ENCODE measurements around the gene CARMIL1. TPM values are rescaled to one million over a fixed set of nuclear protein-coding genes. Genes with fewer than 3 reads are reported as not detected.

The CARMIL1 gene
- total RNA-seq, 1 donor from 2014 or later = 19.6 TPM

DNA sequence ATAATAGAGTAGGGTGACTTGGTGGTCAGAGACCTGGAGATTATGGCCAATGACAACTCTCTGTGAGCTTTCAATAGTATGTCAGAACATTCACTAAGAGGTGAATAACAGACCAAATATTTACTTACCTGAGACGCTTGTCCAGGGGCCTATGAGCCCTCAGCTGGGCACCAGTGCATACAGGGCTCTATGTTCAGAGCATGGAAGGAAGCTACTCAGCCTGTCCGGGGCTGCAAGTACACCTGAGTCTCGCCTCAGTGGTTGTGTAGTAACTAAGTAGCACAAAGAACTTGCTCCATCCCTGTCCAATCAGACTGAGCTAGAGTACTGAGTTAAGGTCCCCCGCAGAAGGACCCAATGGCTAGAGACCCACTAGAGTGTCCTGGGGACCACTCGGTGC is 361.3 kb downstream of the CARMIL1 start:
- Histone ChIP-seq H3K4me3 (no peak overlapping the region), H3K27me3 (no peaks in the 10 kb centered on the region), H3K4me1 (no peaks in the 10 kb centered on the region), H3K9me3 (no peaks in the 10 kb centered on the region), H3K36me3 (no peaks in the 10 kb centered on the region), H3K27ac (no peak overlapping the region)
- intact Hi-C loops (cut with DNase I) = no loop called here
- TF ChIP-seq POLR2A (IDR thresholded peaks at IDR 0.05) (no peak), POLR2AphosphoS5 (IDR thresholded peaks at IDR 0.05; ENCODE audit: insufficient read depth in 1 of 2, low read depth in 1 of 2) (no peak)
- TF ChIP-seq, protein P1, sequence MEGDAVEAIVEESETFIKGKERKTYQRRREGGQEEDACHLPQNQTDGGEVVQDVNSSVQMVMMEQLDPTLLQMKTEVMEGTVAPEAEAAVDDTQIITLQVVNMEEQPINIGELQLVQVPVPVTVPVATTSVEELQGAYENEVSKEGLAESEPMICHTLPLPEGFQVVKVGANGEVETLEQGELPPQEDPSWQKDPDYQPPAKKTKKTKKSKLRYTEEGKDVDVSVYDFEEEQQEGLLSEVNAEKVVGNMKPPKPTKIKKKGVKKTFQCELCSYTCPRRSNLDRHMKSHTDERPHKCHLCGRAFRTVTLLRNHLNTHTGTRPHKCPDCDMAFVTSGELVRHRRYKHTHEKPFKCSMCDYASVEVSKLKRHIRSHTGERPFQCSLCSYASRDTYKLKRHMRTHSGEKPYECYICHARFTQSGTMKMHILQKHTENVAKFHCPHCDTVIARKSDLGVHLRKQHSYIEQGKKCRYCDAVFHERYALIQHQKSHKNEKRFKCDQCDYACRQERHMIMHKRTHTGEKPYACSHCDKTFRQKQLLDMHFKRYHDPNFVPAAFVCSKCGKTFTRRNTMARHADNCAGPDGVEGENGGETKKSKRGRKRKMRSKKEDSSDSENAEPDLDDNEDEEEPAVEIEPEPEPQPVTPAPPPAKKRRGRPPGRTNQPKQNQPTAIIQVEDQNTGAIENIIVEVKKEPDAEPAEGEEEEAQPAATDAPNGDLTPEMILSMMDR (IDR thresholded peaks at IDR 0.05) = no peak
- no peak for DNase-seq (ENCODE audit: extremely low spot score in 2 of 2)

- no peak overlapping the region for H3K4me3 ChIP-seq
- no peaks in the 10 kb centered on the region for H3K9me3 ChIP-seq
- no peak overlapping the region for H3K27ac ChIP-seq
- H3K4me1 ChIP-seq = no peaks in the 10 kb centered on the region
- intact Hi-C loops (cut with DNase I) = no loop called here
- H3K27me3 ChIP-seq = no peaks in the 10 kb centered on the region
- no peaks in the 10 kb centered on the region for H3K36me3 ChIP-seq
- TF ChIP-seq POLR2AphosphoS5 (IDR thresholded peaks at IDR 0.05; ENCODE audit: insufficient read depth in 1 of 2, low read depth in 1 of 2) = no peak
- no peak for TF ChIP-seq POLR2A (IDR thresholded peaks at IDR 0.05)
- TF ChIP-seq, protein P1 (IDR thresholded peaks at IDR 0.05) = no peak
- DNase-seq (ENCODE audit: extremely low spot score in 2 of 2) = no peak
Measured at GRCh38 chr6:25640891-25641290, 361.7 kb downstream of the CARMIL1 start.

- no peak for TF ChIP-seq POLR2A (IDR thresholded peaks at IDR 0.05)
- no peak for TF ChIP-seq POLR2AphosphoS5 (IDR thresholded peaks at IDR 0.05; ENCODE audit: insufficient read depth in 1 of 2, low read depth in 1 of 2)
- TF ChIP-seq, protein P1 (IDR thresholded peaks at IDR 0.05) = no peak
- H3K27me3 ChIP-seq = no peaks in the 10 kb centered on the region
- H3K4me3 ChIP-seq = no peak overlapping the region
- H3K27ac ChIP-seq = no peak overlapping the region
- H3K4me1 ChIP-seq = no peaks in the 10 kb centered on the region
- DNase-seq (ENCODE audit: extremely low spot score in 2 of 2) = no peak
- intact Hi-C loops (cut with DNase I) = no loop called here
- H3K9me3 ChIP-seq = no peaks in the 10 kb centered on the region
- no peaks in the 10 kb centered on the region for H3K36me3 ChIP-seq
Measured at GRCh38 chr6:25641377-25641776, 362.2 kb downstream of the CARMIL1 start.

DNA sequence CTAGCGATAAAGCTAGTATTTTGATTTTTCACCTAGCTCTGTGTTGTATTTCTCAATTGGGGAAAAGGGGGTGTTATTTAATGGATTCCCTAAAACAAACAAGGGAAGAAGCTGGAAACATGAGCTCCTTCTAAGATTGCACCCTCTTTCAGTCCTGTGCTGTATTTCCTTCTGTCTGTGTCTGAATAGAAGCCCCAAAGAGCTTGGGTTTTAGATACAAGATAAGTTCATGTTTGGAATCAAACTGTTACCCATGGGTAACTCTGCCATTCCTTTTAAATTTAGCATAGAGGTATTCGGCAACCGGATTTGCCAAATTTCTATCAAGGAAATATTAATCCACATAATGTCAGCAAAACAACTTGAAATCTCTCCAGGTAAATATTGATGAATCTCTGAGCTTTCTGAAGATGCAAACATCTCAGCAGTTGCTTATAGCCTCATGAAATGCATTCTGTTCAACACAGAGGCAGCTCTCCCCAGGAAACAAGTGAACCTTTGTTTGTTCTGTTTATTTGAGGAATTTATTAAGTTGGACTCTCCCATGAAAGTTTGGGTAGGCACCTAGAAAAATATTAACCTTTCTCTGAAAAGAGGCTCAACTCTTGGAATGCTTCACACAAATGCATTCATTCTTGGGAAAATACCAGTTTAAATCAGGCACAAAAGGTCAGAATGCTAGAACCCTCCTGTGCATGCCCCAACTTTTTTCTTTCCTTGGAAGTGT is 362.9 kb downstream of the CARMIL1 start:
- no peak overlapping the region for H3K27ac ChIP-seq
- no peaks in the 10 kb centered on the region for H3K36me3 ChIP-seq
- H3K9me3 ChIP-seq = no peaks in the 10 kb centered on the region
- DNase-seq (ENCODE audit: extremely low spot score in 2 of 2) = no peak
- no peak for TF ChIP-seq POLR2A (IDR thresholded peaks at IDR 0.05)
- TF ChIP-seq POLR2AphosphoS5 (IDR thresholded peaks at IDR 0.05; ENCODE audit: insufficient read depth in 1 of 2, low read depth in 1 of 2) = no peak
- TF ChIP-seq, protein P1 (IDR thresholded peaks at IDR 0.05) = no peak
- intact Hi-C loops (cut with DNase I) = no loop called here
- H3K4me3 ChIP-seq = no peak overlapping the region
- no peaks in the 10 kb centered on the region for H3K4me1 ChIP-seq
- H3K27me3 ChIP-seq = no peaks in the 10 kb centered on the region

- TF ChIP-seq, protein P1 (IDR thresholded peaks at IDR 0.05) = no peak
- no peak for TF ChIP-seq POLR2AphosphoS5 (IDR thresholded peaks at IDR 0.05; ENCODE audit: insufficient read depth in 1 of 2, low read depth in 1 of 2)
- TF ChIP-seq POLR2A (IDR thresholded peaks at IDR 0.05) = no peak
- H3K27me3 ChIP-seq = no peaks in the 10 kb centered on the region
- no peaks in the 10 kb centered on the region for H3K36me3 ChIP-seq
- H3K4me3 ChIP-seq = no peak overlapping the region
- intact Hi-C loops (cut with DNase I) = no loop called here
- H3K9me3 ChIP-seq = no peaks in the 10 kb centered on the region
- no peak for DNase-seq (ENCODE audit: extremely low spot score in 2 of 2)
- H3K4me1 ChIP-seq = no peaks in the 10 kb centered on the region
- H3K27ac ChIP-seq = no peak overlapping the region
Measured at GRCh38 chr6:25642667-25643328, 363.6 kb downstream of the CARMIL1 start.
